Esophagus mucosa (tissue), 1 donor: ENCODE data around the gene SLAMF7. TPM values are rescaled to one million over a fixed set of nuclear protein-coding genes. Genes with fewer than 3 reads are reported as not detected.
"Not testable (repeated sequence)": the region's sequence is repeated elsewhere in the genome, so short reads cannot be mapped to it uniquely, and the experiment has no call there.

Experiments
- ATAC-seq: fragments of 200-7000 bp; cut with Tn5 transposase; one replicate; pipeline ENCODE4 v1.9.1; 2020
- total RNA-seq: library from RNA; stranded (reverse); gene quantifications from one replicate; pipeline ENCODE4 v1.2.4, GENCODE V29; 2023
- donor health status: DM: yes; HTN: yes; CAD: no.

The SLAMF7 gene, protein sequence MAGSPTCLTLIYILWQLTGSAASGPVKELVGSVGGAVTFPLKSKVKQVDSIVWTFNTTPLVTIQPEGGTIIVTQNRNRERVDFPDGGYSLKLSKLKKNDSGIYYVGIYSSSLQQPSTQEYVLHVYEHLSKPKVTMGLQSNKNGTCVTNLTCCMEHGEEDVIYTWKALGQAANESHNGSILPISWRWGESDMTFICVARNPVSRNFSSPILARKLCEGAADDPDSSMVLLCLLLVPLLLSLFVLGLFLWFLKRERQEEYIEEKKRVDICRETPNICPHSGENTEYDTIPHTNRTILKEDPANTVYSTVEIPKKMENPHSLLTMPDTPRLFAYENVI
- total RNA-seq: 6.3 TPM

DNA sequence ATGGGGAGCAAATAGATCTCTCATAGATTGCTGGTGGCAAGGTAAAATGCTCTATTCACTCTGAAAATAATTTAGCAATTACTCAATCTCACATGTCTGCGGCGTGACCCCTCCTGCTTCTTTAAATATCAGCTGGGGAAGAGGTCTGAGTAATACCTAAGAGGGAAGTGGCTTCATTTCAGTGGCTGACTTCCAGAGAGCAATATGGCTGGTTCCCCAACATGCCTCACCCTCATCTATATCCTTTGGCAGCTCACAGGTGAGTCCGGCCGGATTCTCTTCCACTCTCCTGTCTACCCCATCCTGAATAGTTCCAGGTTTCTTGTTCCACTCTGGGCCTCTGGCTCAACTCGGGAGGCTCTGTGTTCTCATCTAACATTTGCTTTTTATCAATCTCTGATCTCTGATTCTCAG, at the start of gene SLAMF7:
SLAMF7 (plus strand) TSS at position 150 of the 414 bp plus-strand sequence; CDS start at position 205, 55 bp downstream.
- ATAC-seq: peak; percentile 92

DNA sequence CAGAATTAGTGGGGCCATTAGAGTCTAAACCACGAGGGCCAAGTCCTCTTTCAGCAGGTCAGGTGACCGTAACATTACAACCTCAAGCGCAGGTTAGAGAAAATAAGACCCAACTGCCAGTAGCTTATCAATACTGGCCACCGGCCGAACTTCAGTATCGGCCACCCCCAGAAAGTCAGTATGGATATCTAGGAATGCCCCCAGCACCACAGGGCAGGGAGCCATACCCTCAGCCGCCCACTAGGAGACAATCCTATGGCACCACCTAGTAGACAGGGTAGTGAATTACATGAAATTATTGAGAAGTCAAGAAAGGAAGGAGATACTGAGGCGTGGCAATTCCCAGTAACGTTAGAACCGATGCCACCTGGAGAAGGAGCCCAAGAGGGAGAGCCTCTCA, 46.7 kb upstream of the SLAMF7 start:
- not testable (repeated sequence) for ATAC-seq

GRCh38 chr1:160702100-160702499, 36.9 kb upstream of the SLAMF7 start:
- ATAC-seq: no peak

GRCh38 chr1:160704250-160704649, 34.8 kb upstream of the SLAMF7 start:
- ATAC-seq: peak; percentile 44

DNA sequence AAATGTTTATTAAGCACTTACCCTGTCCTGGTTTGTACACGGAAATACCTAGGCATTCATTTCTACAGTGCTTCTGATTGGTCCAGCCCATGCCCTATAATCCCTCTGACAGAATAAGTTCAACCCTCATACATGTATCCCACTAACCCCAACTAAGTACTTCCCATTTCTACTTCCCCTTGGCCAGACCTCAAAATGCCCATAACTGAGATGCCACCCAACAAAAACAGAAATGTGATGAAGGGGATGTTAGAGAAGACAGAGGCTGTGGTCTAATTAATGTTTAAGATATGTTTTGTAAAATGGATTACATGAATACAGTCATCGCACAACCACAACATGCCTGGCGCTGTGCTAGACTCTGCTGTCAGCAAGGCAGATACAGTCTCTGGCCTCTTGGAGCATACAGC, 33.8 kb upstream of the SLAMF7 start:
- peak; percentile 35 for ATAC-seq

GRCh38 chr1:160705742-160706141, 33.3 kb upstream of the SLAMF7 start:
- no peak for ATAC-seq

DNA sequence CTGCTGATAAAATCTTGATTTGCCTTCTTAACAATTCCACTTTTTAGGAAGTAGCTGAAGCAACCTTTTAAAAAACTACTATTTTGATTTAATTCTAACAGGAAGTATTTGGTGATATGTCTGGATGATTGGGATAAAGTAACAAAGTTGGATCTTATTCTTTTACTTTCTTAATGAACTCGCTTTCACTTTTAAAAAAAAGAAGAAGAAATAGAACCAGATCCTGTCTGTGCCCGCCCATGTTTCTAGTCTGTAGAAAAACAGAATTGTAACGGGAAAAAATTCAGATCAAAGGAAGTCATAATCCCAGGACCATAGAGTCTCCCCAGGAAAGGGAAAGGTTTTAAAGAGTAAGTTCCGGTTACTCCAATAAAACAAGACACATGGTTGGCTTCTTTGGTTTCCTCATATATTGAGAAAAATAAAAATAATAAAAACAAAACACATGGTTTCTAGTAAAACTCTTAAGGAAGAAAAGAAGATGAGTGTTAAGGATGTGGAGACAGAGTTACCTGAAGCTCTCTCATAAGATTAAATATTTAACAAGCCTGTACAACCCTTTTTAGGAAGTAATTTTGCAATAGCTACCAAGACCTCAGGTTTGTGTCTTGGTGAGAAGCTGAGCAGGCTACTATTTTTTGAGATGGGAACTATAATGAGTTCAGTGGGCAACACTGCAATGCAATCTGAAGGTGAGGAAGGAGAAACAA, 32.4 kb upstream of the SLAMF7 start:
- ATAC-seq: no peak

DNA sequence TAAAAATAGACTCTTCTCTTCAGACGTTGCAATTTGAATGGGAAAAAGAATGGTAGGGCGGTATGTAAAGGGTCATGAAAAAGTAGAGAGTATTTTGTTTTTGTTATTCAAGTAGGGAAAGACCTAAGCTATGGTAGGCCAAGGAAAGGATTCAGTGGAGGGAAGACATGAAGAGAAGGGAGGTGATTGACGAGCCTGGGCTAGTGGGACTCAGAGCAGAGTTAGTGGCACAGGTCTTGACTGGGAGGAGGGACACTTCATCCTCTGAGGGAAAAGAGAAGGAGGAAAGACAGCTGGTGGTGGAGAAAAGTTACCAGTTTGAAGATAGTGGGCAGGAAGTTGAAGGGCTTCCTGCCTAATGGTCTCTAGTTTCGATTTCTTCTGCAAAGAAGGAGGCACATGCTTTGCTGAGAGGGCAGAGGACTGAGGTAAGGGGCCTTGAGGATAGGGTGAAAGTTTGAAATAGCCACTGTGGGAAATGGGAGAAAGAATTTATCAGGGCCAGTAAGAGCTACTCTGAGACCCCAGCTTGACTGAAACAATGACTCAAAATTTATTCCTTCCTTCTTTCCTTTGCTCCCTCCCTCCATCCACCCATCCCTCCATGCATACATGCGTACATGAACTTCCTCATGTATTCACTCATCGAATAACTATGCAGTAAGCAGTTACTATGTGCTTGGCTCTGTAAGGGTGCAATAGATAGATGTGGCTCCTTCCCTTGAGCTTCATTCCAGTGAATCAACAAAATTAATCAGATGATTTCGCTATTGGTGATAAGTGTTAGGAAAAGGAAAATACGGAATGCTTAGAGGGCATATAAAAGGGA, 31.6 kb upstream of the SLAMF7 start:
- ATAC-seq: no peak

DNA sequence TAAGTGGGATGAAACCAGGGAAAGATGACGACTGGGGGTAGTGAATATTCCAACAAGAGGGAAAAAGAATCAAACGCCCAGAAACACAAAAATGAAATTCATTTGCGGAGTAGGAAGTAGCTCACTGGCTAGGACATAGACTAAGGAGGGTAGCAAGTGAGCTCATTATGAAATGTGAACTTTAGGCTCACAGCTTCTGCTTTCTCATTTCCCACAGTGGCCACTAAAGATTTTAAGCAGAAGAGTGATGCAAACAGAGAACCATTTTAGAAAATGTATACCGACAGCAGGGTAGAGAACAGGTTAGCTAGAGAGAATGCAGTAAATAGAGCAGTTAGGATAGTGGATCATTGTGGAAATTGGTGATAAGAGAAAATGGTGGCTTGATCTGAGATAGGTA, 30.9 kb upstream of the SLAMF7 start:
- ATAC-seq: no peak

GRCh38 chr1:160708801-160709200, 30.2 kb upstream of the SLAMF7 start:
- ATAC-seq: no peak

DNA sequence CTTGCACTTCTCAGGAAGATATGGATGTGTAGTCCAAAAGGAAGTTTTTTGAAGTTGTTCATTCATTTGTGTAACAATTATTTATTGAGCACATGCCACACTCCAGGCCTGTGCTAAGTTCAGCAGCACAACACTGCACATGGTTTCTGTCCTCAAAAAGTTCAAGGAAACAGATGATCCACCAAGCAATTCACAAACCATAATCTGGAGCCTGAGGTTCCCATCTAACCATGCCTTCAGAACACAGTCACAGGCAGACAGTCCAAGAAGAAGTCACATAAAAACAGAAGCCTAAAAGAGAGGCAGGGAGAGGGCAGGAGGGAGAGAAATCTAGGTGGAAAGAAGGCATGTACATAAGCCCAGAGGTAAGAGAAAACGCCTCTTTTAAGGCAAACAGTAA, 29.3 kb upstream of the SLAMF7 start:
- no peak for ATAC-seq

- ATAC-seq: no peak
Measured at GRCh38 chr1:160710517-160711252, 28.4 kb upstream of the SLAMF7 start.

DNA sequence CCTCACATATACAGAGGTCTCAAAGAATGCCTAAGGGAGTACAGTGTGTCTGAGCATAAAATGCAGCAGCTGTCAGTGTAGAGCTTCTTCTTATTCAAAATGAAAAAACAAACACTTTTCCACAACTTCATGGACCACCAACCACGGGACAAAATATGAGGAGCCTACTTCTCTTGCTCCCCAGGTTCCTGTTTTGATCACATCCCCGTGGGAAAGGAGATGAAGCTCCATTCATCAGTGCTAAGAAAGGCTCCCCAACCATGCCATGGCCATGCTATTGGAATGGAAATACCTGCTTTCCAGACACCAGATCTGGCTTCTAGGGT, 27.8 kb upstream of the SLAMF7 start:
- ATAC-seq: no peak

GRCh38 chr1:160711602-160712311, 27.3 kb upstream of the SLAMF7 start, which contains the start of gene CD48:
CD48 (minus strand) TSS chr1:160711822; CDS start chr1:160711763, 59 bp downstream.
- ATAC-seq: peak; percentile 5

- peak; percentile 42 for ATAC-seq
Measured at GRCh38 chr1:160712525-160713080, 26.4 kb upstream of the SLAMF7 start.

DNA sequence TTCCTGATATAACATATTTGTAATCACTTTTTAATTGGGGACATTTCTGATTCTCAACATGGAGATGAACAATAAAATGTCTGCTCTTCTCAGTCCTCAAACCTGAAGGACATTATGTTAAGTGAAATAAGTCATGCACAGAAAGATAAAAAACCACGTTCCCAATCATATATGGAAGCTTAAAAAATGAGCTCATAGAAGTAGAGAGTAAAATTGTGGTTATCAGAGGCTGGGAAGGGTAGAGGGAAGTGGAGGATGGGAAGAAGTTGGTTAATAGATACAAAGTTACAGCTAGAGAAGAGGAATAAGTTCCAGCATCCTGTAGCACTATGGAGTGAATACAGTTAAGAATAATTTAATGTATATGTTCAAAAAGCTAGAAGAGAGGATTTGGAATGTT, 25.9 kb upstream of the SLAMF7 start:
- no peak for ATAC-seq

DNA sequence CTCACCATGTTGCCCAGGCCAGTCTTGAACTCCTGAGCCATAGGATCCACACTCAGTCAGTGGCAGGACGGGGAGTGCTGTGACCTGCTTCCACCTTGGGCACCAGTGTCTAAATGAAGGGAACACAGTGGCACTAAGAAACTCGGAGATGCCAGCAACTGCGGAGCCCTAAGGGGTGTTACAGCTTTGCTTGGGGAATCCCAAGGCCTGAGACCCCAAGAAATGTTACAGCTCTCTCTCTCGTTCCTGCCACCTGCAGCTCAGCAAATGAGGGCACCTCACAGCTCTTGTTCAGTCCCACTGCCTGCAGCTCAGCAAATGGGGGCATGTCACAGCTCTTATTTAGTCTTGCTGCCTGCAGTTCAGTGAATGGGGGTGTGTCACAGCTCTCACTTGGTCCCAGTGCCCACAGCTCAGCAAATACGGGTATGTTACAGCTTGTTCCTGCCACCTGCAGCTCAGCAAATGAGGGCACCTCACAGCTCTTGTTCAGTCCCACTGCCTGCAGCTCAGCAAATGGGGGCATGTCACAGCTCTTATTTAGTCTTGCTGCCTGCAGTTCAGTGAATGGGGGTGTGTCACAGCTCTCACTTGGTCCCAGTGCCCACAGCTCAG, 24.9 kb upstream of the SLAMF7 start:
- peak; percentile 17 for ATAC-seq

- no peak for ATAC-seq
Measured at GRCh38 chr1:160716013-160716412, 23.0 kb upstream of the SLAMF7 start.

DNA sequence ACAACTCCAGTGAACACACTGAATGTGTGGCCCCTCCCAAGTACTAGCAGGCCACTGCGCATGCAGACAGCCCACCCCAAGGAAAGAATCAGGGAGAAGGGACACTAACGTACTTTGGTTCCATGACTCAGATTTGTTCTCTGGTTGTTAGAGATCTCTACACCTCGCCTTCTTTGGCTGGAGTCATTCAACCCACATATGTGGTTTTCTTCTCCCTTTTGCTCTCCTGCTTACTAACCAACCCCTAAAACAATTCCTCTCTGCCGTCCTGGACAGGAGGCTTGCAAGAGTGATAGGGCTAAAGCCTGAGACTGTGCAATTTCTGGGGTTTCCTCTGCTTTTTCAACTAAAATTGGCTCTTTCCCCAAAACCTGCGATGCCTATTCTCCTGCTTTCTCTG, 21.7 kb upstream of the SLAMF7 start:
- no peak for ATAC-seq

DNA sequence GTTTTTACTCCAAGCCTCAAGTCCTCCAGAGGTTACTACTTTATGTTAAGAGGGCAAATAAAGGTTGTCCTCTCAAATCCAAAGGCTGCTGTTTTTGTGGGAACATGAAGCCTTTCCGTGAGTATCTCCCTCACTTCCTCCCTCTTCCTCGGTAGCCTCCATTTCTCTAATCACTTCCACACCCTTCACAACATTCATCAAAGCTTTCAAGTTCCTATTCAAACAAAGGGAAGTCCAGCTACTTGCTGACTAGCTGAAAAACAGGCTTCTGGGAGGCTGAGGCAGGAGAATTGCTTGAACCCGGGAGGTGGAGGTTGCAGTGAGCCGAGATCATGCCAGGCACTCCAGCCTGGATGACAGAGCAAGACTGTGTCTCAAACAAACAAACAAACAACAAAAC, 20.8 kb upstream of the SLAMF7 start:
- ATAC-seq: no peak
